Measurements from ENCODE around the gene DARS1. TPM values are rescaled to one million over a fixed set of nuclear protein-coding genes. Genes with fewer than 3 reads are reported as not detected.

Gene DARS1
- total RNA-seq, 1 donor from 2014 or later, result 82.9 TPM

GRCh38 chr2:136031711-136032110 is 46.3 kb upstream of the DARS1 start:
- Mint-ChIP-seq H3K4me3 (ENCODE audit: unreplicated experiment) (peak overlapping the region; percentile 14), H3K36me3 (ENCODE audit: low read depth, unreplicated experiment) (no peaks in the 10 kb centered on the region), H3K9me3 (ENCODE audit: unreplicated experiment) (no peaks in the 10 kb centered on the region), H3K4me1 (ENCODE audit: unreplicated experiment) (peaks cover 43% of the 10 kb centered on the region), H3K27me3 (ENCODE audit: unreplicated experiment) (peaks cover 3% of the 10 kb centered on the region), H3K27ac (ENCODE audit: unreplicated experiment) (peak overlapping the region; percentile 96)
- DNase-seq (ENCODE audit: low spot score), result no peak
- no peak for TF ChIP-seq CTCF (IDR thresholded peaks at IDR 0.05; ENCODE audit: unreplicated experiment)

GRCh38 chr2:136030406-136030805 is 45.0 kb upstream of the DARS1 start:
- Mint-ChIP-seq H3K36me3 (ENCODE audit: low read depth, unreplicated experiment) (no peaks in the 10 kb centered on the region), H3K27me3 (ENCODE audit: unreplicated experiment) (peaks cover 8% of the 10 kb centered on the region), H3K4me3 (ENCODE audit: unreplicated experiment) (no peak overlapping the region), H3K9me3 (ENCODE audit: unreplicated experiment) (no peaks in the 10 kb centered on the region), H3K27ac (ENCODE audit: unreplicated experiment) (peak overlapping the region; percentile 96), H3K4me1 (ENCODE audit: unreplicated experiment) (peaks cover 50% of the 10 kb centered on the region)
- TF ChIP-seq CTCF (IDR thresholded peaks at IDR 0.05; ENCODE audit: unreplicated experiment), result no peak
- DNase-seq (ENCODE audit: low spot score), result no peak

GRCh38 chr2:136029149-136029548 is 43.7 kb upstream of the DARS1 start:
- H3K27ac Mint-ChIP-seq (ENCODE audit: unreplicated experiment), result peak overlapping the region; percentile 12
- peaks cover 8% of the 10 kb centered on the region for H3K27me3 Mint-ChIP-seq (ENCODE audit: unreplicated experiment)
- DNase-seq (ENCODE audit: low spot score), result no peak
- no peaks in the 10 kb centered on the region for H3K36me3 Mint-ChIP-seq (ENCODE audit: low read depth, unreplicated experiment)
- H3K9me3 Mint-ChIP-seq (ENCODE audit: unreplicated experiment), result no peaks in the 10 kb centered on the region
- TF ChIP-seq CTCF (IDR thresholded peaks at IDR 0.05; ENCODE audit: unreplicated experiment), result no peak
- no peak overlapping the region for H3K4me3 Mint-ChIP-seq (ENCODE audit: unreplicated experiment)
- peaks cover 58% of the 10 kb centered on the region for H3K4me1 Mint-ChIP-seq (ENCODE audit: unreplicated experiment)

- Mint-ChIP-seq H3K36me3 (ENCODE audit: low read depth, unreplicated experiment) (no peaks in the 10 kb centered on the region), H3K9me3 (ENCODE audit: unreplicated experiment) (no peaks in the 10 kb centered on the region), H3K27ac (ENCODE audit: unreplicated experiment) (peak overlapping the region; percentile 28), H3K4me3 (ENCODE audit: unreplicated experiment) (no peak overlapping the region), H3K27me3 (ENCODE audit: unreplicated experiment) (peaks cover 8% of the 10 kb centered on the region), H3K4me1 (ENCODE audit: unreplicated experiment) (peaks cover 68% of the 10 kb centered on the region)
- no peak for TF ChIP-seq CTCF (IDR thresholded peaks at IDR 0.05; ENCODE audit: unreplicated experiment)
- no peak for DNase-seq (ENCODE audit: low spot score)
Observed at GRCh38 chr2:136028001-136028400, 42.6 kb upstream of the DARS1 start.

GRCh38 chr2:136027112-136027511 is 41.7 kb upstream of the DARS1 start:
- Mint-ChIP-seq H3K9me3 (ENCODE audit: unreplicated experiment) (no peaks in the 10 kb centered on the region), H3K27me3 (ENCODE audit: unreplicated experiment) (peaks cover 8% of the 10 kb centered on the region), H3K36me3 (ENCODE audit: low read depth, unreplicated experiment) (no peaks in the 10 kb centered on the region), H3K27ac (ENCODE audit: unreplicated experiment) (peak overlapping the region; percentile 55), H3K4me3 (ENCODE audit: unreplicated experiment) (no peak overlapping the region), H3K4me1 (ENCODE audit: unreplicated experiment) (peaks cover 64% of the 10 kb centered on the region)
- TF ChIP-seq CTCF (IDR thresholded peaks at IDR 0.05; ENCODE audit: unreplicated experiment), result no peak
- DNase-seq (ENCODE audit: low spot score), result no peak

All from endothelial cell (in vitro differentiated cells).